ENCODE data around the gene SHISA7. TPM values are rescaled to one million over a fixed set of nuclear protein-coding genes. Genes with fewer than 3 reads are reported as not detected.

The SHISA7 gene
- polyA plus RNA-seq, 3 donors = 0.01 TPM; not detected in 2

GRCh38 chr19:55444646-55445045 lies 1.5 kb upstream of the SHISA7 start:
- peaks cover 26 to 69% of the 10 kb centered on the region in 2 donors for H3K27me3 ChIP-seq (ENCODE audit: control insufficient read depth in 2 of 2, insufficient read depth in 2 of 2, low read length in 2 of 2)

DNA sequence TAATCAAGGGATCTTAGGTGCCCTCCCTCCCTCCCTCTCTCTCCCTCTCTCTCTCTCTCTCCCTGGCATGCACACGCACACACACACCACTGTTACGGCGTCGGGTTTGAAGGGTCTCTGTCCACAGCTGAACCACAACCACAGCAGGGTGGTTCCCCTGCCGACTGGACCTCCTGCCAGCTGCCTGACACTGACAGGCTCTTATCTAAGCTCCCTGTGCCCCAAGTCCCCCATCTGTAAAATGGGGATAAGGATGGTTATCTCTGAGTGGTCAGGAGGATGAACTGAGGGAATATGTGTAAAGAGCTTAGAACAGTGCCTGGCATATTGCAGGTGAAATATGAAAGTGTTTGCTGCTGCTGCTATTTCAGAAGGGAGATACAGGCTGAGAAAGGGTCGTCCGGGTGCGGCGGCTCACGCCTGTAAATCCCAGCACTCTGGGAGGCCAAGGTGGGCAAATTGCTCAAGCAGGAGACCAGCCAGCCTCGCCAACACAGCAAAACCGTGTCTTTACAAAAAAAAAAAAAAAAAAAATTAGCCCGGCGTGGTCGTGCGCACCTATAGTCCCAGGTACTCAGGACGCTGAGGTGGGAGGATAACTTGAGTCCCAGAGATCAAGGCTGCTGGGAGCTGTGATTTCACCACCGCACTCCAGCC lies 852 bp upstream of the SHISA7 start:
- Mint-ChIP-seq H3K4me1 (peaks cover 21% of the 10 kb centered on the region), H3K27ac (no peak overlapping the region), H3K36me3 (peaks cover 5 to 12% of the 10 kb centered on the region in 2 donors), H3K9me3 (peaks cover 0 to 36% (median 12%) of the 10 kb centered on the region in 7 donors), H3K4me3 (peak overlapping the region in 1 of 2 donors; percentile 69), H3K27me3 (ENCODE audit: low read depth in 3 of 3) (peaks cover 32 to 68% (median 58%) of the 10 kb centered on the region in 3 donors)
- H3K36me3 ChIP-seq (replicated peaks in 1 of 2; ENCODE audit: control insufficient read depth in 1 of 2, insufficient read depth in 2 of 2, low read length in 2 of 2) = no peaks in the 10 kb centered on the region
- no peak overlapping the region for H3K9ac ChIP-seq (ENCODE audit: insufficient read depth, low read length, poor library complexity, severe bottlenecking)
- H3K9me3 ChIP-seq (replicated peaks in 1 of 2; ENCODE audit: control insufficient read depth in 1 of 2, insufficient read depth in 1 of 2, low read length in 2 of 2) = peaks cover 0 to 22% of the 10 kb centered on the region in 2 donors
- H3K4me3 ChIP-seq (replicated peaks in 1 of 3; ENCODE audit: low read depth in 2 of 3, low read length in 3 of 3) = no peak overlapping the region
- H3K4me1 ChIP-seq (ENCODE audit: control insufficient read depth in 1 of 2, insufficient read depth in 2 of 2, low read length in 2 of 2) = peaks cover 21 to 24% of the 10 kb centered on the region in 2 donors
- no peak overlapping the region for H3K27ac ChIP-seq (ENCODE audit: low read depth in 1 of 2, low read length in 2 of 2)
- no peak for TF ChIP-seq CTCF (IDR thresholded peaks at IDR 0.05)
- H3K27me3 ChIP-seq (ENCODE audit: control insufficient read depth in 2 of 2, insufficient read depth in 2 of 2, low read length in 2 of 2) = peaks cover 26 to 69% of the 10 kb centered on the region in 2 donors
- no peak overlapping the region for H2AFZ ChIP-seq (ENCODE audit: insufficient read depth, low read depth, low read length, poor library complexity, severe bottlenecking)
- no peak overlapping the region for H3K4me2 ChIP-seq (replicated peaks; ENCODE audit: extremely low read depth, low read length, poor library complexity, severe bottlenecking)
- 0% methylated on average over 4 of the region's 18 CpGs for WGBS (ENCODE audit: insufficient coverage)
- H3K79me2 ChIP-seq (ENCODE audit: insufficient read depth, low read length) = no peaks in the 10 kb centered on the region
- H4K20me1 ChIP-seq (ENCODE audit: insufficient read depth, low read length) = no peaks in the 10 kb centered on the region
- intact Hi-C loops (cut with micrococcal nuclease) = no loop called here
- no peak for DNase-seq

More at GRCh38 chr19:55444646-55445045, 1.5 kb upstream of the SHISA7 start:
- H3K4me3 ChIP-seq (replicated peaks in 1 of 3; ENCODE audit: low read depth in 2 of 3, low read length in 3 of 3) = no peak overlapping the region
- H3K9me3 Mint-ChIP-seq = peaks cover 0 to 32% (median 12%) of the 10 kb centered on the region in 7 donors
- 51% methylated on average over 11 of the region's 11 CpGs for WGBS (ENCODE audit: insufficient coverage)
- H3K4me3 Mint-ChIP-seq = peak overlapping the region in 1 of 2 donors; percentile 69
- peaks cover 5 to 9% of the 10 kb centered on the region in 2 donors for H3K36me3 Mint-ChIP-seq
- peaks cover 21 to 24% of the 10 kb centered on the region in 2 donors for H3K4me1 ChIP-seq (ENCODE audit: control insufficient read depth in 1 of 2, insufficient read depth in 2 of 2, low read length in 2 of 2)
- intact Hi-C loops (cut with micrococcal nuclease) = no loop called here
- H3K27me3 Mint-ChIP-seq (ENCODE audit: low read depth in 3 of 3) = peaks cover 25 to 61% (median 55%) of the 10 kb centered on the region in 3 donors
- no peak overlapping the region for H3K27ac Mint-ChIP-seq
- peaks cover 0 to 22% of the 10 kb centered on the region in 2 donors for H3K9me3 ChIP-seq (replicated peaks in 1 of 2; ENCODE audit: control insufficient read depth in 1 of 2, insufficient read depth in 1 of 2, low read length in 2 of 2)
- H3K27ac ChIP-seq (ENCODE audit: low read depth in 1 of 2, low read length in 2 of 2) = no peak overlapping the region
- no peak overlapping the region for H3K4me2 ChIP-seq (replicated peaks; ENCODE audit: extremely low read depth, low read length, poor library complexity, severe bottlenecking)
- no peaks in the 10 kb centered on the region for H3K79me2 ChIP-seq (ENCODE audit: insufficient read depth, low read length)
- H3K4me1 Mint-ChIP-seq = peaks cover 20% of the 10 kb centered on the region
- no peak overlapping the region for H2AFZ ChIP-seq (ENCODE audit: insufficient read depth, low read depth, low read length, poor library complexity, severe bottlenecking)
- H3K36me3 ChIP-seq (replicated peaks in 1 of 2; ENCODE audit: control insufficient read depth in 1 of 2, insufficient read depth in 2 of 2, low read length in 2 of 2) = no peaks in the 10 kb centered on the region
- DNase-seq = no peak
- H4K20me1 ChIP-seq (ENCODE audit: insufficient read depth, low read length) = no peaks in the 10 kb centered on the region
- H3K9ac ChIP-seq (ENCODE audit: insufficient read depth, low read length, poor library complexity, severe bottlenecking) = no peak overlapping the region
- TF ChIP-seq CTCF (IDR thresholded peaks at IDR 0.05) = no peak

All from CD14-positive monocyte (primary cell).